ENCODE data around the gene AK5. TPM values are rescaled to one million over a fixed set of nuclear protein-coding genes. Genes with fewer than 3 reads are reported as not detected.

The AK5 gene
- total and polyA plus RNA-seq, 9 donors = 0.45 to 3.5 (median 0.82) TPM; not detected in 2

DNA sequence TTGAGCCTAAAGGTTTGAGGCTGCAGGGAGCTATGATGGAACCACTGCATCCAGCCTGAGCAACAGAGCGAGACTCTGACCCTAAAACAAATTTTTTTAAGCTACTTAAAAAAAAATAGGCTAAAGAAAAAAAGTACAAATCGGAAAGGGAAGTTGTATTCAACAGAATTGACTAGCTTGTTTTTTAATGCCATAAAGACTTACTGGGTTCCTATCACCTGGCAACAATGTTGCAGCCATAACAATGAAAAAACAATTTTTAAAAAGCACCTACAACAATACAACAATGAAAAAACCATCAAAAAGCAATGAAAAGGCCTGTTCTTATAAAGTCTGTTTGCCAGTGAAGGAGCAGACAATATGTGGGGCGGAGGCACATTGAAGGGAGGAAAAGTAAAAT is 42.5 kb upstream of the AK5 start:
- TF ChIP-seq EP300 (IDR thresholded peaks at IDR 0.05) (no peak), POLR2A (IDR thresholded peaks at IDR 0.05) (no peak)
- TF ChIP-seq, protein P1, sequence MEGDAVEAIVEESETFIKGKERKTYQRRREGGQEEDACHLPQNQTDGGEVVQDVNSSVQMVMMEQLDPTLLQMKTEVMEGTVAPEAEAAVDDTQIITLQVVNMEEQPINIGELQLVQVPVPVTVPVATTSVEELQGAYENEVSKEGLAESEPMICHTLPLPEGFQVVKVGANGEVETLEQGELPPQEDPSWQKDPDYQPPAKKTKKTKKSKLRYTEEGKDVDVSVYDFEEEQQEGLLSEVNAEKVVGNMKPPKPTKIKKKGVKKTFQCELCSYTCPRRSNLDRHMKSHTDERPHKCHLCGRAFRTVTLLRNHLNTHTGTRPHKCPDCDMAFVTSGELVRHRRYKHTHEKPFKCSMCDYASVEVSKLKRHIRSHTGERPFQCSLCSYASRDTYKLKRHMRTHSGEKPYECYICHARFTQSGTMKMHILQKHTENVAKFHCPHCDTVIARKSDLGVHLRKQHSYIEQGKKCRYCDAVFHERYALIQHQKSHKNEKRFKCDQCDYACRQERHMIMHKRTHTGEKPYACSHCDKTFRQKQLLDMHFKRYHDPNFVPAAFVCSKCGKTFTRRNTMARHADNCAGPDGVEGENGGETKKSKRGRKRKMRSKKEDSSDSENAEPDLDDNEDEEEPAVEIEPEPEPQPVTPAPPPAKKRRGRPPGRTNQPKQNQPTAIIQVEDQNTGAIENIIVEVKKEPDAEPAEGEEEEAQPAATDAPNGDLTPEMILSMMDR (IDR thresholded peaks at IDR 0.05) = no peak
- Histone ChIP-seq H3K27me3 (no peaks in the 10 kb centered on the region), H3K4me1 (ENCODE audit: insufficient read depth) (no peaks in the 10 kb centered on the region), H3K27ac (no peak overlapping the region), H3K9me3 (no peaks in the 10 kb centered on the region), H3K4me3 (no peak overlapping the region), H3K36me3 (no peaks in the 10 kb centered on the region)
- 68 to 81% (median 68%) methylated on average over 3 of the region's 3 CpGs for WGBS, 3 donors
- DNase-seq = no peak
- intact Hi-C loops (cut with DNase I) = no loop called here

DNA sequence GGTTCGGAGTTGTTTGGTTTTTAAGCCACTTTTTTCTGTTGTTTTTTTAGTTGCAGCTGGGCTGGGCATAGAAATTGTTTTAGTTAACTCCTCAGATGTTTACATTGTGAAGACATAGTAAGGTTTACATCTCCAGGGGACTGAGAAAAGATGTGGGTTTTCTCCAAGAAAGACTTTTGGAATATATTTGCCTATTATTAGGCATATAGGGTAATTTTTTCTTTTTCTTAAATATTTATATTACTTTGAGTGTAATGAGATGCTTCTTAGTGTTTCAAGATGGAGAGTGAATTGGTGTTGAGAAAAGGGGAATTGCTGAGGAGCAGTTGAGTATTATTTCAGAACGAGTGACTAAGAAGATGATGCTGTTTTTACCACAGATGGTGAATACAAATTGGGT is 36.0 kb upstream of the AK5 start:
- Histone ChIP-seq H3K27ac (no peak overlapping the region), H3K36me3 (no peaks in the 10 kb centered on the region), H3K9me3 (no peaks in the 10 kb centered on the region), H3K27me3 (no peaks in the 10 kb centered on the region), H3K4me3 (no peak overlapping the region), H3K4me1 (ENCODE audit: insufficient read depth) (no peaks in the 10 kb centered on the region)
- intact Hi-C loops (cut with DNase I) = no loop called here
- WGBS, 3 donors = 14 to 42% (median 17%) methylated on average over 2 of the region's 2 CpGs
- no peak for DNase-seq
- TF ChIP-seq EP300 (IDR thresholded peaks at IDR 0.05) (no peak), POLR2A (IDR thresholded peaks at IDR 0.05) (no peak)
- TF ChIP-seq, protein P1 (IDR thresholded peaks at IDR 0.05) = no peak

DNA sequence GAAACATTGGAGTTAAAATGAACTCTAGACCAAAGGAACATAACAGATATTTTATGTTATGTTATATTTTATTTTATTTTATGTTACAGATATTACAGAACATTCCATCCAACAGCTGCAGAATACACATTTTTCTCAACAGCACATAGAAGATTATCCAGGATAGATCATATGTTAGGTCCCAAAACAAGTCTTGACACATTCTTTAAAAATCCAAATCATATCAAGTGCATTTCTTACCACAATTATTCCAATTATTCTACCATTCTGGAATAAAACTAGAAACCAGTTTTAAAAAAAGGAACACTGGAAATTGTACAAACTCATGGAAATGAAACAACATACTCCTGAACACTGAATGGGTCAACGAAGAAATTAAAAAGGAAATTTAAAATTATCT is 31.7 kb upstream of the AK5 start:
- no peak for TF ChIP-seq EP300 (IDR thresholded peaks at IDR 0.05)
- TF ChIP-seq POLR2A (IDR thresholded peaks at IDR 0.05) = no peak
- TF ChIP-seq, protein P1 (IDR thresholded peaks at IDR 0.05) = no peak
- Histone ChIP-seq H3K4me3 (no peak overlapping the region), H3K27me3 (no peaks in the 10 kb centered on the region), H3K27ac (no peak overlapping the region), H3K36me3 (no peaks in the 10 kb centered on the region), H3K4me1 (ENCODE audit: insufficient read depth) (no peaks in the 10 kb centered on the region), H3K9me3 (no peaks in the 10 kb centered on the region)
- 85 to 93% (median 85%) methylated on average over 1 of the region's 1 CpG for WGBS, 3 donors
- intact Hi-C loops (cut with DNase I) = no loop called here
- no peak for DNase-seq

DNA sequence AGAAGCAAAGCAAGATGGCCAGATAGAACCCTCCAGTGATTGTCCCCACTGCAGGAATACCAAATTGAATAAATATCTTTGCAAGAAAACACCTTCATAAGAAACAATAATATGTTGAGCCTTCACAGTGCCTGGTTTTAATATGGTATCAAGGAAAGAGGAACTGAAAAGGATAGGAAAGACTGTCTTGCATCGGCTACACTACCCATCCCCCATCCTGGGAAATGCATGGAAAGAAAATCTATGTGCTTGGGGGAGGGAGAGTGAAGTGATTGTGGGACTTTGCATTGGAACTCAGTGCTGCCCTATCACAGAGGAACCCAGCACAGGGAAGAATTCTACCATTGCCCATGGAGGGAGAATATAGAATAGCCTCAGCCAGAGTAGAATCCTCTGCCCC is 28.6 kb upstream of the AK5 start:
- H3K27me3 ChIP-seq = no peaks in the 10 kb centered on the region
- no peak for DNase-seq
- WGBS, 3 donors = 77 to 92% (median 81%) methylated on average over 1 of the region's 1 CpG
- no peak overlapping the region for H3K27ac ChIP-seq
- no peak for TF ChIP-seq EP300 (IDR thresholded peaks at IDR 0.05)
- TF ChIP-seq, protein P1 (IDR thresholded peaks at IDR 0.05) = no peak
- TF ChIP-seq POLR2A (IDR thresholded peaks at IDR 0.05) = no peak
- H3K9me3 ChIP-seq = no peaks in the 10 kb centered on the region
- H3K4me1 ChIP-seq (ENCODE audit: insufficient read depth) = no peaks in the 10 kb centered on the region
- no peak overlapping the region for H3K4me3 ChIP-seq
- intact Hi-C loops (cut with DNase I) = no loop called here
- H3K36me3 ChIP-seq = no peaks in the 10 kb centered on the region

DNA sequence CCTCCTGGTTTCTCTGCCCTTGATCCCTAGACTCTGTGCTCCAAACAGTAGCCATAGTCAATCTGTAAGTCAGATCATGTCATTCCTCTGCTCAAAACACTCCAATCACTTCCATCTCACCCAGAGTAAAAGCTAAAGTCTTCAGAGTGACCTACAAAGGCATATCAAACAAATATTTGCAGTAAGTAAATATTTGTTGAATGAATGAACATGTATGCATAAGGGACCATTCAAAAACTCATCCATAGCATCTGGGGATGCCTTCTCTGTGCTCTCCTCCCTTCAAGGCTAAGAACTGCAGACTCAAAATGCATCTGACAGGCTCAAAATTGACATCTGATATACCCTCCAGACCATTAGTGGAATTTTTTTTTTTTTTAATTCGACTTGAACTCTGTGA is 18.1 kb upstream of the AK5 start:
- no peaks in the 10 kb centered on the region for H3K9me3 ChIP-seq
- TF ChIP-seq, protein P1 (IDR thresholded peaks at IDR 0.05) = no peak
- no peak for TF ChIP-seq POLR2A (IDR thresholded peaks at IDR 0.05)
- no peak for TF ChIP-seq EP300 (IDR thresholded peaks at IDR 0.05)
- H3K4me1 ChIP-seq (ENCODE audit: insufficient read depth) = no peaks in the 10 kb centered on the region
- H3K27me3 ChIP-seq = no peaks in the 10 kb centered on the region
- no peak overlapping the region for H3K27ac ChIP-seq
- H3K36me3 ChIP-seq = no peaks in the 10 kb centered on the region
- H3K4me3 ChIP-seq = no peak overlapping the region
- WGBS, 3 donors = 63 to 72% (median 65%) methylated on average over 1 of the region's 1 CpG
- DNase-seq = no peak
- intact Hi-C loops (cut with DNase I) = no loop called here

All from ovary (tissue), 9 donors.